HepG2 (cell line): ENCODE results near the gene METTL23. TPM values are rescaled to one million over a fixed set of nuclear protein-coding genes. Genes with fewer than 3 reads are reported as not detected.

Source experiments
- ATAC-seq: fragments of 200-7000 bp; cut with Tn5 transposase; 3 replicates; pipeline ENCODE4 v1.9.1; 2020; ENCODE audit warnings: mild to moderate bottlenecking, moderate library complexity
- BruUV-seq: library from RNA; stranded (reverse); fragments of 400-500 nt; replicated peaks from 2 replicates; lab custom pipeline; 2021; lab: Mats Ljungman, UMichigan
- CTCF ChIA-PET: fragments of 300-600 bp; formaldehyde crosslinking; extraction: SDS; loops from one replicate; lab custom pipeline; 2021; ENCODE audit warnings: low total read pairs, inconsistent platforms, low intra/inter-chr PET ratio; lab: Yijun Ruan, JAX
- POLR2A ChIA-PET: fragments of 350-600 bp; sonication (Branson Sonifier 250); formaldehyde crosslinking; loops from one replicate; lab custom pipeline; 2020; ENCODE audit warnings: antibody characterized with exemption, inconsistent platforms; lab: Yijun Ruan, JAX
- DNase-seq: peaks from one replicate; pipeline ENCODE4 v3.0.0-alpha.2; 2015; ENCODE audit warnings: low spot score
- FAIRE-seq: peaks from 3 replicates; lab custom pipeline; 2011; peaks lifted over from hg19 to GRCh38; lab: Jason Lieb, UNC
- H2AFZ ChIP-seq: one replicate; pipeline ENCODE4 v1.6.1; 2011; ENCODE audit warnings: low read length, inconsistent platforms
- H3K27ac ChIP-seq: fragments of 300-600 bp; 3 replicates; pipeline ENCODE4 v1.8.0; 2011; ENCODE audit warnings: mixed run types, mild to moderate bottlenecking, mixed read lengths, low read length, inconsistent platforms; ENCODE audit not compliant: insufficient read depth; ENCODE audit errors: extremely low read length
- H3K27me3 ChIP-seq, 2 experiments: fragments of 200-600 bp in 1 of 2; 2 replicates in 1 of 2; 3 replicates in 1 of 2; pipeline versions ENCODE4 v1.6.0 to v1.8.0; 2011; ENCODE audit warnings: low read length in 2 of 2, mild to moderate bottlenecking in 2 of 2, moderate library complexity in 2 of 2, inconsistent platforms in 1 of 2; ENCODE audit not compliant: insufficient read depth in 2 of 2, control insufficient read depth in 1 of 2
- H3K36me3 ChIP-seq, 2 experiments: fragments of 200-600 bp in 1 of 2; replicated peaks in 1 of 2; 2 replicates in 1 of 2; 3 replicates in 1 of 2; pipeline versions ENCODE4 v1.5.1 to v1.8.0; 2011; ENCODE audit warnings: low read length in 2 of 2, inconsistent platforms in 1 of 2; ENCODE audit not compliant: insufficient read depth in 2 of 2, control insufficient read depth in 1 of 2
- H3K4me1 ChIP-seq: 2 replicates; pipeline ENCODE4 v1.5.1; 2012; ENCODE audit warnings: low read length, inconsistent platforms; ENCODE audit not compliant: insufficient read depth
- H3K4me2 ChIP-seq: 2 replicates; pipeline ENCODE4 v1.6.0; 2011; ENCODE audit warnings: low read depth, low read length, inconsistent platforms
- H3K4me3 ChIP-seq, 3 experiments: fragments of 200-600 bp in 1 of 3; sonication (generic), shearing (Covaris generic) in 1 of 3; replicated peaks in 1 of 3; 2 replicates each; pipeline ENCODE4 v1.5.1; 2011 to 2016; ENCODE audit warnings: low read length in 3 of 3, inconsistent platforms in 2 of 3, low read depth in 2 of 3, mild to moderate bottlenecking in 2 of 3, control low read depth in 1 of 3, mixed read lengths in 1 of 3; ENCODE audit not compliant: insufficient read depth in 1 of 3
- H3K79me2 ChIP-seq: one replicate; pipeline ENCODE4 v1.6.1; 2011; ENCODE audit warnings: low read length, inconsistent platforms; ENCODE audit not compliant: insufficient read depth
- H3K9ac ChIP-seq: 2 replicates; pipeline ENCODE4 v1.6.0; 2011; ENCODE audit warnings: mild to moderate bottlenecking, low read depth, low read length, inconsistent platforms; ENCODE audit not compliant: insufficient read depth
- H3K9me3 ChIP-seq: 2 replicates; pipeline ENCODE4 v1.5.1; 2012; ENCODE audit warnings: mild to moderate bottlenecking, low read length
- H4K20me1 ChIP-seq: 2 replicates; pipeline ENCODE4 v1.6.0; 2011; ENCODE audit warnings: inconsistent platforms, mild to moderate bottlenecking, low read length, moderate library complexity; ENCODE audit not compliant: insufficient read depth
- DRAP1 ChIP-seq: IDR thresholded peaks from 2 replicates; pipeline ENCODE4 v1.6.1; 2016; ENCODE audit warnings: missing genetic modification reagents, missing compliant biosample characterization
- E2F5 ChIP-seq: sonication (generic); formaldehyde crosslinking; conservative IDR thresholded peaks from 2 replicates; pipeline ENCODE4 v1.4.0; 2020; ENCODE audit warnings: missing genetic modification reagents
- ESRRA ChIP-seq: sonication (generic); formaldehyde crosslinking; IDR thresholded peaks from 2 replicates; pipeline ENCODE4 v1.5.1; 2020; ENCODE audit warnings: mild to moderate bottlenecking, low read depth, missing genetic modification reagents
- HOXD1 ChIP-seq: sonication (generic); formaldehyde crosslinking; IDR thresholded peaks from 2 replicates; pipeline ENCODE4 v1.5.0; 2020; ENCODE audit warnings: missing genetic modification reagents
- JUN ChIP-seq: sonication (generic); formaldehyde crosslinking; IDR thresholded peaks from 2 replicates; pipeline ENCODE4 v1.4.0; 2020; ENCODE audit warnings: mild to moderate bottlenecking, missing genetic modification reagents
- KLF16 ChIP-seq, 2 experiments: sonication (generic) in 1 of 2; formaldehyde crosslinking in 1 of 2; IDR thresholded peaks; 2 replicates each; pipeline versions ENCODE4 v1.6.1 to v1.8.0; 2016 to 2023; ENCODE audit warnings: missing genetic modification reagents in 2 of 2, missing compliant biosample characterization in 1 of 2
- NFKBIZ ChIP-seq: IDR thresholded peaks from 2 replicates; pipeline ENCODE4 v1.6.1; 2018; ENCODE audit warnings: missing genetic modification reagents, missing compliant biosample characterization
- RCOR2 ChIP-seq: IDR thresholded peaks from 2 replicates; pipeline ENCODE4 v1.6.1; 2016; ENCODE audit warnings: missing biosample characterization, missing genetic modification reagents
- RXRA ChIP-seq: sonication (generic); formaldehyde crosslinking; IDR thresholded peaks from 2 replicates; pipeline ENCODE4 v1.5.1; 2020; ENCODE audit warnings: missing genetic modification reagents
- SIN3B ChIP-seq: fragments of 150-350 bp; IDR thresholded peaks from 2 replicates; pipeline ENCODE4 v1.6.1; 2014; ENCODE audit warnings: low read length
- SRSF4 ChIP-seq: fragments of 200-400 bp; formaldehyde crosslinking; IDR thresholded peaks from one replicate; pipeline ENCODE4 v1.6.1; 2018; ENCODE audit warnings: mild to moderate bottlenecking, low read depth, low read length, moderate library complexity; ENCODE audit not compliant: poor library complexity, severe bottlenecking
- SRY ChIP-seq: sonication (generic); formaldehyde crosslinking; IDR thresholded peaks from 2 replicates; pipeline ENCODE4 v1.8.0; 2022; ENCODE audit warnings: mild to moderate bottlenecking, missing genetic modification reagents
- ZGPAT ChIP-seq: IDR thresholded peaks from 2 replicates; pipeline ENCODE4 v1.6.1; 2016; ENCODE audit warnings: mild to moderate bottlenecking
- ZMAT3 ChIP-seq: sonication (generic); formaldehyde crosslinking; conservative IDR thresholded peaks from 2 replicates; pipeline ENCODE4 v1.7.0; 2021; ENCODE audit warnings: missing genetic modification reagents
- ZNF547 ChIP-seq: sonication (generic); formaldehyde crosslinking; IDR thresholded peaks from 2 replicates; pipeline ENCODE4 v1.5.1; 2020; ENCODE audit warnings: mild to moderate bottlenecking, missing genetic modification reagents
- ZNF740 ChIP-seq: sonication (generic); formaldehyde crosslinking; IDR thresholded peaks from 2 replicates; pipeline ENCODE4 v1.4.0; 2020; ENCODE audit warnings: missing genetic modification reagents
- ZXDC ChIP-seq: sonication (generic); formaldehyde crosslinking; IDR thresholded peaks from 2 replicates; pipeline ENCODE4 v1.5.0; 2020; ENCODE audit warnings: mild to moderate bottlenecking, missing genetic modification reagents
- WGBS: methylation state at CpG from one replicate; pipeline ENCODE4 v1.1.6; 2017; ENCODE audit warnings: low lambda C conversion rate; 5-methylcytosine and 5-hydroxymethylcytosine counted together
- in situ Hi-C: cut with HindIII; loops from 2 replicates; pipeline ENCODE4 v1.10.0; 2017; ENCODE audit warnings: low pct_unique_long_range_greater_than_20kb; ENCODE audit not compliant: extremely low pct_ligation_motif_present
- intact Hi-C: fragments of 100-400 bp; cut with micrococcal nuclease; formaldehyde crosslinking; loops from one replicate; pipeline ENCODE4 v1.10.0; 2022; ENCODE audit not compliant: unreplicated experiment
- polyA plus RNA-seq, 8 experiments: library from polyadenylated mRNA; depleted of rRNA in 3 of 8; stranded (reverse) in 7 of 8; unstranded in 1 of 8; fragments of >200 nt; fragmentation: Illumina TruSeq in 4 of 8; extraction: Trizol in 4 of 8; gene quantifications; 2 replicates each; pipeline versions ENCODE4 v1.2.1 to v1.2.3, GENCODE V29; 2011 to 2016; ENCODE audit warnings: low read depth in 4 of 8, missing spikeins in 1 of 8, mixed read lengths in 1 of 8; ENCODE audit not compliant: insufficient read depth in 1 of 8
- total RNA-seq, 5 experiments: library from RNA; depleted of rRNA; stranded (reverse); fragments of >200 nt; fragmentation: Illumina TruSeq; extraction: Trizol; gene quantifications; 2 replicates each; pipeline ENCODE4 v1.2.3, GENCODE V29; 2016; ENCODE audit warnings: low read depth in 1 of 5

METTL23 gene
- total and polyA plus RNA-seq, 2 of the 13 experiments (the other 11 are each of a cell fraction or from before 2014, with no cell fraction given) = 39.9 to 104 TPM

GRCh38 chr17:76696763-76697701 is 29.6 kb upstream of the METTL23 start:
- H3K4me3 ChIP-seq = no peak overlapping the region
- no peaks in the 10 kb centered on the region for H3K27me3 ChIP-seq
- in situ Hi-C loops = no loop called here
- POLR2A ChIA-PET = interaction anchor here (0.7 to 1.2 kb wide), 7 partner anchors 11 to 36 kb away, joined by 3 to 5 read pairs (median 3); partner anchors contain the start of gene MXRA7
- peaks cover 91% of the 10 kb centered on the region for H3K4me1 ChIP-seq
- peak overlapping the region; percentile 46 for H3K27ac ChIP-seq
- FAIRE-seq = no peak
- peaks cover 12% of the 10 kb centered on the region for H3K79me2 ChIP-seq
- CTCF ChIA-PET = no interaction called here
- peak; percentile 57 for ATAC-seq
- H3K36me3 ChIP-seq = no peaks in the 10 kb centered on the region
- peak overlapping the region; percentile 24; the same call in 1 of the 2 replicates for H3K4me2 ChIP-seq
- DNase-seq = peak; percentile 66
- no peaks in the 10 kb centered on the region for H3K9me3 ChIP-seq
- no peak overlapping the region for H2AFZ ChIP-seq
- intact Hi-C loops = no loop called here
- peaks cover 3% of the 10 kb centered on the region; the same call in 1 of the 2 replicates for H4K20me1 ChIP-seq
- WGBS = 63% methylated on average over 24 of the region's 25 CpGs
- no TSS peak for BruUV-seq
- no peak overlapping the region for H3K9ac ChIP-seq
- TF ChIP-seq E2F5 (CRISPR knock-in tag) = no peak
- peak; percentile 47; the same call in 1 of the 2 replicates for TF ChIP-seq JUN (CRISPR knock-in tag)
- peak; percentile 56; the same call in 1 of the 2 replicates for TF ChIP-seq ZMAT3
- 0 out of 2 replicates have a peak, but pooled peaks have one; percentile 31 for TF ChIP-seq SRY (CRISPR knock-in tag)
- no peak for TF ChIP-seq ZNF740 (CRISPR knock-in tag)
- peak; percentile 44; the same call in 1 of the 2 replicates for TF ChIP-seq DRAP1 (CRISPR knock-in tag)
- 0 out of 4 replicates have a peak, but pooled peaks of 1 of the 2 experiments have one; percentile 28 for TF ChIP-seq KLF16 (CRISPR knock-in tag; IDR thresholded peaks at IDR 0.05)
- no peak for TF ChIP-seq SRSF4
- peak; percentile 29; the same call in 1 of the 2 replicates for TF ChIP-seq RXRA (CRISPR knock-in tag)
- TF ChIP-seq ZGPAT = 0 out of 2 replicates have a peak, but pooled peaks have one; percentile 54
- peak; percentile 51; the same call in 1 of the 2 replicates for TF ChIP-seq ZNF547 (CRISPR knock-in tag)
- TF ChIP-seq RCOR2 (CRISPR knock-in tag) = peak; percentile 82
- 0 out of 2 replicates have a peak, but pooled peaks have one; percentile 54 for TF ChIP-seq ZXDC (CRISPR knock-in tag)
- TF ChIP-seq ESRRA = 0 out of 2 replicates have a peak, but pooled peaks have one; percentile 29
- TF ChIP-seq SIN3B = no peak
- no peak; the same call in 1 of the 2 replicates for TF ChIP-seq HOXD1 (CRISPR knock-in tag)
- no peak for TF ChIP-seq NFKBIZ
